SU-DHL-6 (cell line): ENCODE measurements around the gene PAPOLB.

ENCODE experiments used
- H2AFZ ChIP-seq: fragments of 200-600 bp; sonication (generic); 2 replicates; pipeline ENCODE4 v1.6.1; 2014; ENCODE audit warnings: low read depth, mild to moderate bottlenecking, moderate library complexity, mixed read lengths, antibody characterized with exemption, low read length; ENCODE audit not compliant: severe bottlenecking
- H3F3A ChIP-seq: fragments of 200-600 bp; shearing (Covaris generic); 2 replicates; pipeline ENCODE4 v1.6.0; 2016; ENCODE audit warnings: antibody characterized with exemption, mild to moderate bottlenecking; ENCODE audit not compliant: insufficient read depth
- H3K27ac ChIP-seq: fragments of 200-600 bp; sonication (generic); 2 replicates; pipeline ENCODE4 v1.5.1; 2016; ENCODE audit warnings: low read depth, mild to moderate bottlenecking, low read length, moderate library complexity, mixed read lengths
- H3K27me3 ChIP-seq: fragments of 200-600 bp; sonication (generic), shearing (Covaris generic); 2 replicates; pipeline ENCODE4 v1.6.0; 2014; ENCODE audit warnings: mild to moderate bottlenecking, low read length
- H3K36me3 ChIP-seq: fragments of 200-600 bp; sonication (generic); 2 replicates; pipeline ENCODE4 v1.6.1; 2014; ENCODE audit warnings: mild to moderate bottlenecking, low read length, mixed read lengths
- H3K4me2 ChIP-seq: fragments of 300-600, 200-600 bp; shearing (Covaris generic), sonication (generic); 2 replicates; pipeline ENCODE4 v1.6.0; 2014; ENCODE audit warnings: low read length, low read depth, mild to moderate bottlenecking; ENCODE audit not compliant: poor library complexity, severe bottlenecking
- H3K4me3 ChIP-seq: fragments of 200-600 bp; sonication (generic); 2 replicates; pipeline ENCODE4 v1.5.1; 2014; ENCODE audit warnings: antibody characterized with exemption, low read length, mild to moderate bottlenecking, mixed read lengths; ENCODE audit not compliant: insufficient read depth, poor library complexity, severe bottlenecking
- H3K79me2 ChIP-seq: fragments of 200-600 bp; sonication (generic); 2 replicates; pipeline ENCODE4 v1.6.1; 2014; ENCODE audit warnings: mild to moderate bottlenecking, low read length, moderate library complexity; ENCODE audit not compliant: insufficient read depth
- H3K9ac ChIP-seq: fragments of 200-600 bp; sonication (generic); 2 replicates; pipeline ENCODE4 v1.7.0; 2014; ENCODE audit warnings: mild to moderate bottlenecking, low read length
- H3K9me2 ChIP-seq: fragments of 200-600 bp; sonication (generic); replicated peaks from 2 replicates; pipeline ENCODE4 v1.6.1; 2014; ENCODE audit warnings: low read length; ENCODE audit not compliant: insufficient read depth
- H3K9me3 ChIP-seq: fragments of 200-600 bp; sonication (generic); 2 replicates; pipeline ENCODE4 v1.6.1; 2014; ENCODE audit warnings: low read length, mixed read lengths; ENCODE audit not compliant: insufficient read depth
- H4K20me1 ChIP-seq: fragments of 200-600 bp; sonication (generic); 2 replicates; pipeline ENCODE4 v1.6.1; 2014; ENCODE audit warnings: low read depth, mild to moderate bottlenecking, antibody characterized with exemption, low read length, moderate library complexity, mixed read lengths
- EZH2phosphoT487 ChIP-seq: fragments of 200-600 bp; sonication (generic), shearing (Covaris generic); conservative IDR thresholded peaks from 2 replicates; pipeline ENCODE4 v1.6.1; 2018; ENCODE audit warnings: mild to moderate bottlenecking, antibody characterized with exemption, low read length, moderate library complexity, mixed read lengths
- TF ChIP-seq, protein P1 (sequence below): fragments of 200-600 bp; sonication (generic); IDR thresholded peaks from one replicate; pipeline ENCODE4 v1.5.1; 2017; ENCODE audit warnings: antibody characterized with exemption, mild to moderate bottlenecking, low read length, moderate library complexity; ENCODE audit not compliant: insufficient read depth, poor library complexity, severe bottlenecking

The PAPOLB gene

GRCh38 chr7:4857189-4857588 is 4.6 kb downstream of the PAPOLB start:
- no peaks in the 10 kb centered on the region for H3F3A ChIP-seq
- TF ChIP-seq, protein P1, sequence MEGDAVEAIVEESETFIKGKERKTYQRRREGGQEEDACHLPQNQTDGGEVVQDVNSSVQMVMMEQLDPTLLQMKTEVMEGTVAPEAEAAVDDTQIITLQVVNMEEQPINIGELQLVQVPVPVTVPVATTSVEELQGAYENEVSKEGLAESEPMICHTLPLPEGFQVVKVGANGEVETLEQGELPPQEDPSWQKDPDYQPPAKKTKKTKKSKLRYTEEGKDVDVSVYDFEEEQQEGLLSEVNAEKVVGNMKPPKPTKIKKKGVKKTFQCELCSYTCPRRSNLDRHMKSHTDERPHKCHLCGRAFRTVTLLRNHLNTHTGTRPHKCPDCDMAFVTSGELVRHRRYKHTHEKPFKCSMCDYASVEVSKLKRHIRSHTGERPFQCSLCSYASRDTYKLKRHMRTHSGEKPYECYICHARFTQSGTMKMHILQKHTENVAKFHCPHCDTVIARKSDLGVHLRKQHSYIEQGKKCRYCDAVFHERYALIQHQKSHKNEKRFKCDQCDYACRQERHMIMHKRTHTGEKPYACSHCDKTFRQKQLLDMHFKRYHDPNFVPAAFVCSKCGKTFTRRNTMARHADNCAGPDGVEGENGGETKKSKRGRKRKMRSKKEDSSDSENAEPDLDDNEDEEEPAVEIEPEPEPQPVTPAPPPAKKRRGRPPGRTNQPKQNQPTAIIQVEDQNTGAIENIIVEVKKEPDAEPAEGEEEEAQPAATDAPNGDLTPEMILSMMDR, result no peak
- no peak overlapping the region for H3K9ac ChIP-seq
- no peaks in the 10 kb centered on the region for H3K9me3 ChIP-seq
- H3K4me2 ChIP-seq, result no peak overlapping the region
- H3K36me3 ChIP-seq, result no peaks in the 10 kb centered on the region
- no peaks in the 10 kb centered on the region for H3K79me2 ChIP-seq
- no peaks in the 10 kb centered on the region for H3K9me2 ChIP-seq
- H3K4me3 ChIP-seq, result no peak overlapping the region
- no peaks in the 10 kb centered on the region for H3K27me3 ChIP-seq
- no peak overlapping the region for H2AFZ ChIP-seq
- no peak overlapping the region for H3K27ac ChIP-seq
- no peaks in the 10 kb centered on the region for H4K20me1 ChIP-seq

- H3K4me3 ChIP-seq, result no peak overlapping the region
- no peak overlapping the region for H3K27ac ChIP-seq
- no peaks in the 10 kb centered on the region for H4K20me1 ChIP-seq
- no peaks in the 10 kb centered on the region for H3K9me2 ChIP-seq
- H3K27me3 ChIP-seq, result no peaks in the 10 kb centered on the region
- no peaks in the 10 kb centered on the region for H3K79me2 ChIP-seq
- H3F3A ChIP-seq, result no peaks in the 10 kb centered on the region
- TF ChIP-seq EZH2phosphoT487, result no peak
- TF ChIP-seq, protein P1, result no peak
- H3K9ac ChIP-seq, result no peak overlapping the region
- H3K4me2 ChIP-seq, result no peak overlapping the region
- H3K36me3 ChIP-seq, result no peaks in the 10 kb centered on the region
- H2AFZ ChIP-seq, result no peak overlapping the region
- H3K9me3 ChIP-seq, result no peaks in the 10 kb centered on the region
Measured at GRCh38 chr7:4856336-4857057, 5.3 kb downstream of the PAPOLB start.

- Histone ChIP-seq H4K20me1 (no peaks in the 10 kb centered on the region), H3K79me2 (no peaks in the 10 kb centered on the region), H2AFZ (no peak overlapping the region), H3K9me3 (no peaks in the 10 kb centered on the region), H3K9ac (no peak overlapping the region), H3K36me3 (no peaks in the 10 kb centered on the region), H3K27me3 (no peaks in the 10 kb centered on the region), H3K4me2 (no peak overlapping the region), H3K9me2 (no peaks in the 10 kb centered on the region), H3F3A (no peaks in the 10 kb centered on the region), H3K4me3 (no peak overlapping the region), H3K27ac (no peak overlapping the region)
- TF ChIP-seq EZH2phosphoT487, result no peak
- TF ChIP-seq, protein P1, result no peak
Measured at GRCh38 chr7:4854916-4855315, 6.9 kb downstream of the PAPOLB start.
